ENCODE measurements around the gene AADACL2. TPM values are rescaled to one million over a fixed set of nuclear protein-coding genes. Genes with fewer than 3 reads are reported as not detected.
"Not testable (repeated sequence)": the region's sequence is repeated elsewhere in the genome, so short reads cannot be mapped to it uniquely, and the experiment has no call there.

Gene AADACL2
- polyA plus RNA-seq, 1 of the 3 experiments (the other 2 are of a cell fraction) = not detected

GRCh38 chr3:151789853-151790463, 56.2 kb downstream of the AADACL2 start:
- H3K9me3 ChIP-seq = no peaks in the 10 kb centered on the region; the same call in none of the 2 replicates
- peaks cover 0 to 20% of the 10 kb centered on the region in 2 experiments; a peak in 3 of 4 replicates for H3K4me1 ChIP-seq (ENCODE audit: control insufficient read depth in 1 of 2, insufficient read depth in 2 of 2, low read depth in 1 of 2, low read length in 1 of 2)
- ChIA-PET CTCF (no interaction called here), POLR2A (no interaction called here)
- peaks cover 41% of the 10 kb centered on the region for H3F3A ChIP-seq (replicated peaks; ENCODE audit: insufficient read depth)
- peak overlapping the region; percentile 31; the same call in 1 of the 2 replicates for H3K4me2 ChIP-seq
- no peak for DNase-seq
- H3K9ac ChIP-seq = peak overlapping the region; percentile 30; the same call in 1 of the 2 replicates
- 31% methylated on average over 1 of the region's 1 CpG for WGBS (ENCODE audit: low lambda C conversion rate)
- no peak overlapping the region for H3K4me3 ChIP-seq (ENCODE audit: low read depth in 2 of 2, low read length in 1 of 2)
- H2AFZ ChIP-seq (ENCODE audit: low read depth) = no peak overlapping the region
- peaks cover 47% of the 10 kb centered on the region for H3K79me2 ChIP-seq (ENCODE audit: insufficient read depth)
- no peaks in the 10 kb centered on the region for H3K9me2 ChIP-seq
- H3K27me3 ChIP-seq (ENCODE audit: insufficient read depth) = no peaks in the 10 kb centered on the region
- H3K27ac ChIP-seq (ENCODE audit: low read depth in 2 of 2, low read length in 1 of 2) = peak overlapping the region; percentile 25 to 72; a peak in 3 of 4 replicates
- H3K36me3 ChIP-seq (replicated peaks in 1 of 2; ENCODE audit: control insufficient read depth in 1 of 2, insufficient read depth in 2 of 2, low read length in 1 of 2) = peaks cover 0 to 13% of the 10 kb centered on the region in 2 experiments
- peak; percentile 74 for TF ChIP-seq TCF12 (IDR thresholded peaks at IDR 0.05)
- no peak for TF ChIP-seq NFIC (IDR thresholded peaks at IDR 0.05; ENCODE audit: borderline replicate concordance)
- no peaks in the 10 kb centered on the region for H4K20me1 ChIP-seq (ENCODE audit: insufficient read depth)

GRCh38 chr3:151790763-151791162, 57.0 kb downstream of the AADACL2 start:
- H3K4me3 ChIP-seq (ENCODE audit: low read depth in 2 of 2, low read length in 1 of 2); DNase-seq; H3K27me3 ChIP-seq (ENCODE audit: insufficient read depth); POLR2A ChIA-PET; H3K4me2 ChIP-seq; H2AFZ ChIP-seq (ENCODE audit: low read depth); CTCF ChIA-PET; H3K9me2 ChIP-seq; H3K9ac ChIP-seq; H3K9me3 ChIP-seq; H4K20me1 ChIP-seq (ENCODE audit: insufficient read depth): not testable (repeated sequence)
- Histone ChIP-seq H3K27ac (ENCODE audit: low read depth in 2 of 2, low read length in 1 of 2) (peak overlapping the region in 1 of 2 experiments; percentile 72; a peak in 1 of 4 replicates), H3K79me2 (ENCODE audit: insufficient read depth) (peaks cover 47% of the 10 kb centered on the region), H3K36me3 (replicated peaks in 1 of 2; ENCODE audit: control insufficient read depth in 1 of 2, insufficient read depth in 2 of 2, low read length in 1 of 2) (peaks cover 0 to 13% of the 10 kb centered on the region in 2 experiments), H3K4me1 (ENCODE audit: control insufficient read depth in 1 of 2, insufficient read depth in 2 of 2, low read depth in 1 of 2, low read length in 1 of 2) (peaks cover 0 to 20% of the 10 kb centered on the region in 2 experiments; a peak in 3 of 4 replicates), H3F3A (replicated peaks; ENCODE audit: insufficient read depth) (peaks cover 49% of the 10 kb centered on the region)
- WGBS (ENCODE audit: low lambda C conversion rate) = 13% methylated on average over 2 of the region's 2 CpGs

- Histone ChIP-seq H3K4me2 (no peak overlapping the region; the same call in 1 of the 2 replicates), H3K9me3 (no peaks in the 10 kb centered on the region; the same call in none of the 2 replicates), H3K27me3 (ENCODE audit: insufficient read depth) (no peaks in the 10 kb centered on the region), H4K20me1 (ENCODE audit: insufficient read depth) (no peaks in the 10 kb centered on the region), H3K79me2 (ENCODE audit: insufficient read depth) (peaks cover 40% of the 10 kb centered on the region), H3K4me3 (ENCODE audit: low read depth in 2 of 2, low read length in 1 of 2) (no peak overlapping the region), H3K9me2 (no peaks in the 10 kb centered on the region), H3K4me1 (ENCODE audit: control insufficient read depth in 1 of 2, insufficient read depth in 2 of 2, low read depth in 1 of 2, low read length in 1 of 2) (peaks cover 0 to 17% of the 10 kb centered on the region in 2 experiments; a peak in 3 of 4 replicates), H3K27ac (ENCODE audit: low read depth in 2 of 2, low read length in 1 of 2) (peak overlapping the region in 1 of 2 experiments; percentile 72; a peak in 2 of 4 replicates), H3K36me3 (replicated peaks in 1 of 2; ENCODE audit: control insufficient read depth in 1 of 2, insufficient read depth in 2 of 2, low read length in 1 of 2) (peaks cover 0 to 13% of the 10 kb centered on the region in 2 experiments), H3F3A (replicated peaks; ENCODE audit: insufficient read depth) (peaks cover 54% of the 10 kb centered on the region), H3K9ac (no peak overlapping the region; the same call in 1 of the 2 replicates), H2AFZ (ENCODE audit: low read depth) (no peak overlapping the region)
- TF ChIP-seq USF1 (IDR thresholded peaks at IDR 0.05; ENCODE audit: borderline replicate concordance, low read depth) (no peak), NRF1 (IDR thresholded peaks at IDR 0.05; ENCODE audit: low read depth, low read length) (no peak), SMC3 (IDR thresholded peaks at IDR 0.05; ENCODE audit: low read depth, low read length) (no peak), MEF2A (IDR thresholded peaks at IDR 0.05; ENCODE audit: borderline replicate concordance, low read depth) (no peak), SIN3A (IDR thresholded peaks at IDR 0.05; ENCODE audit: borderline replicate concordance, low read depth, low read length) (no peak), USF2 (IDR thresholded peaks at IDR 0.05; ENCODE audit: borderline replicate concordance, low read depth, low read length) (no peak), MAX (IDR thresholded peaks at IDR 0.05; ENCODE audit: low read depth) (no peak), YY1 (IDR thresholded peaks at IDR 0.05; ENCODE audit: low read depth) (no peak), GABPA (IDR thresholded peaks at IDR 0.05; ENCODE audit: low read depth) (no peak), FOXM1 (IDR thresholded peaks at IDR 0.05; ENCODE audit: low read depth) (no peak), JUND (IDR thresholded peaks at IDR 0.05) (no peak), PBX3 (IDR thresholded peaks at IDR 0.05) (no peak)
- POLR2A ChIA-PET = no interaction called here
- no peak for DNase-seq
- WGBS (ENCODE audit: low lambda C conversion rate) = 11% methylated on average over 2 of the region's 2 CpGs
- CTCF ChIA-PET = no interaction called here
Measured at GRCh38 chr3:151792411-151792810, 58.7 kb downstream of the AADACL2 start.
